ENCODE measurements around the gene DNAJB9. TPM values are rescaled to one million over a fixed set of nuclear protein-coding genes. Genes with fewer than 3 reads are reported as not detected.

The DNAJB9 gene
- total RNA-seq, 1 experiment from 2014 or later: 18.5 TPM

GRCh38 chr7:108605559-108606201 lies 36.0 kb downstream of the DNAJB9 start:
- no peak for DNase-seq
- no peaks in the 10 kb centered on the region for H3K4me1 ChIP-seq
- H3K9me3 ChIP-seq (replicated peaks): no peaks in the 10 kb centered on the region
- no peak overlapping the region for H3K27ac ChIP-seq
- H3K4me3 ChIP-seq: no peak overlapping the region
- H3K27me3 ChIP-seq: no peaks in the 10 kb centered on the region; the same call in 1 of the 2 replicates
- no peaks in the 10 kb centered on the region for H3K36me3 ChIP-seq

- no peaks in the 10 kb centered on the region; the same call in 1 of the 2 replicates for H3K27me3 ChIP-seq
- H3K27ac ChIP-seq: no peak overlapping the region
- H3K36me3 ChIP-seq: no peaks in the 10 kb centered on the region
- no peak overlapping the region for H3K4me3 ChIP-seq
- H3K4me1 ChIP-seq: no peaks in the 10 kb centered on the region
- no peaks in the 10 kb centered on the region for H3K9me3 ChIP-seq (replicated peaks)
- no peak for DNase-seq
Observed at GRCh38 chr7:108609643-108610042, 40.0 kb downstream of the DNAJB9 start.

GRCh38 chr7:108611268-108611667 lies 41.6 kb downstream of the DNAJB9 start:
- H3K27ac ChIP-seq: no peak overlapping the region
- no peak for DNase-seq
- no peaks in the 10 kb centered on the region; the same call in 1 of the 2 replicates for H3K27me3 ChIP-seq
- no peaks in the 10 kb centered on the region for H3K4me1 ChIP-seq
- no peaks in the 10 kb centered on the region for H3K36me3 ChIP-seq
- no peaks in the 10 kb centered on the region for H3K9me3 ChIP-seq (replicated peaks)
- no peak overlapping the region for H3K4me3 ChIP-seq

- no peaks in the 10 kb centered on the region for H3K4me1 ChIP-seq
- peak in 1 of 2 experiments; percentile 73 for DNase-seq
- no peaks in the 10 kb centered on the region for H3K36me3 ChIP-seq
- H3K4me3 ChIP-seq: no peak overlapping the region
- no peak overlapping the region for H3K27ac ChIP-seq
- H3K9me3 ChIP-seq (replicated peaks): no peaks in the 10 kb centered on the region
- H3K27me3 ChIP-seq: no peaks in the 10 kb centered on the region
Observed at GRCh38 chr7:108613147-108613948, 43.7 kb downstream of the DNAJB9 start.

GRCh38 chr7:108613949-108614381 lies 44.3 kb downstream of the DNAJB9 start:
- DNase-seq: no peak
- Histone ChIP-seq H3K36me3 (no peaks in the 10 kb centered on the region), H3K27ac (no peak overlapping the region), H3K4me3 (no peak overlapping the region), H3K9me3 (replicated peaks) (no peaks in the 10 kb centered on the region), H3K4me1 (no peaks in the 10 kb centered on the region), H3K27me3 (no peaks in the 10 kb centered on the region)

- no peak for DNase-seq
- Histone ChIP-seq H3K36me3 (no peaks in the 10 kb centered on the region), H3K9me3 (replicated peaks) (no peaks in the 10 kb centered on the region), H3K27me3 (no peaks in the 10 kb centered on the region), H3K27ac (no peak overlapping the region), H3K4me1 (no peaks in the 10 kb centered on the region), H3K4me3 (no peak overlapping the region)
Observed at GRCh38 chr7:108614896-108615295, 45.2 kb downstream of the DNAJB9 start.

- no peaks in the 10 kb centered on the region; the same call in 1 of the 2 replicates for H3K27me3 ChIP-seq
Observed at GRCh38 chr7:108618056-108618455, 48.4 kb downstream of the DNAJB9 start.

GRCh38 chr7:108623220-108623619 lies 53.5 kb downstream of the DNAJB9 start:
- no peaks in the 10 kb centered on the region; the same call in 1 of the 2 replicates for H3K27me3 ChIP-seq
- no peak for DNase-seq
- H3K36me3 ChIP-seq: no peaks in the 10 kb centered on the region
- no peak overlapping the region for H3K4me3 ChIP-seq
- H3K4me1 ChIP-seq: no peaks in the 10 kb centered on the region
- no peaks in the 10 kb centered on the region for H3K9me3 ChIP-seq (replicated peaks)
- H3K27ac ChIP-seq: no peak overlapping the region

More at GRCh38 chr7:108618056-108618455, 48.4 kb downstream of the DNAJB9 start:
- H3K9me3 ChIP-seq (replicated peaks): no peaks in the 10 kb centered on the region
- H3K4me1 ChIP-seq: no peaks in the 10 kb centered on the region
- H3K4me3 ChIP-seq: no peak overlapping the region
- H3K27ac ChIP-seq: no peak overlapping the region
- no peaks in the 10 kb centered on the region for H3K36me3 ChIP-seq
- no peak for DNase-seq

Other genes starting within 250 kb of the DNAJB9 start
- gene NRCAM, start 113.4 kb upstream of the DNAJB9 start, total RNA-seq (2014; rRNA removed; shearing (Covaris generic)): 28.5 and 30.8 TPM in 2 replicates
- 23.7 and 27.9 TPM in 2 replicates for gene PNPLA8, start 43.7 kb upstream of the DNAJB9 start, total RNA-seq (2014; rRNA removed; shearing (Covaris generic))
- gene THAP5, start 168 bp upstream of the DNAJB9 start, total RNA-seq (2014; rRNA removed; shearing (Covaris generic)): 45.4 and 52.1 TPM in 2 replicates

Measured in SJCRH30 (cell line).